Astrocyte of the cerebellum (primary cell): Measurements from ENCODE around the gene ZNF106.

Source experiments
- DNase-seq: peaks from one replicate; pipeline ENCODE4 v3.0.0-alpha.2; 2011; ENCODE audit warnings: low read depth
- H3K4me3 ChIP-seq: 2 replicates; pipeline ENCODE4 v1.5.1; 2011; ENCODE audit warnings: mild to moderate bottlenecking, low read depth, low read length, moderate library complexity
- CTCF ChIP-seq: IDR thresholded peaks from 2 replicates; pipeline ENCODE4 v1.5.1; 2012; ENCODE audit warnings: low read length, low read depth, moderate library complexity, mild to moderate bottlenecking; ENCODE audit errors: missing control alignments
- in situ Hi-C: cut with HindIII; loops from 2 replicates; pipeline ENCODE4 v1.10.0; 2017; ENCODE audit warnings: low sequenced_read_pairs

Gene ZNF106

GRCh38 chr15:42392309-42393024 is 98.5 kb downstream of the ZNF106 start:
- in situ Hi-C loops, result no loop called here
- H3K4me3 ChIP-seq, result no peak overlapping the region
- TF ChIP-seq CTCF, result no peak
- no peak for DNase-seq

- no peak overlapping the region for H3K4me3 ChIP-seq
- no peak for DNase-seq
- TF ChIP-seq CTCF, result no peak
- in situ Hi-C loops, result no loop called here
Observed at GRCh38 chr15:42387603-42388002, 103.3 kb downstream of the ZNF106 start.

- DNase-seq, result no peak
- no peak overlapping the region for H3K4me3 ChIP-seq
- in situ Hi-C loops, result no loop called here
- TF ChIP-seq CTCF, result no peak
Observed at GRCh38 chr15:42385980-42386700, 104.8 kb downstream of the ZNF106 start.

- in situ Hi-C loops, result no loop called here
- peak; percentile 67 for TF ChIP-seq CTCF
- DNase-seq, result peak; percentile 5
- H3K4me3 ChIP-seq, result no peak overlapping the region
Observed at GRCh38 chr15:42385206-42385979, 105.5 kb downstream of the ZNF106 start.

GRCh38 chr15:42384597-42384996 is 106.3 kb downstream of the ZNF106 start:
- no peak for TF ChIP-seq CTCF
- in situ Hi-C loops, result no loop called here
- DNase-seq, result no peak
- H3K4me3 ChIP-seq, result no peak overlapping the region

- no peak overlapping the region for H3K4me3 ChIP-seq
- no peak for TF ChIP-seq CTCF
- no peak for DNase-seq
- in situ Hi-C loops, result no loop called here
Observed at GRCh38 chr15:42378011-42378410, 112.9 kb downstream of the ZNF106 start.
